Memory B cell (primary cell): ENCODE measurements around the gene SKIDA1.

Experiments used
- ATAC-seq: fragments of 150-1000 bp; cut with Tn5 transposase; 2 replicates; pipeline ENCODE4 v1.10.0; 2021; ENCODE audit warnings: low read depth, mild to moderate bottlenecking, moderate library complexity
- DNase-seq, 2 donors: peaks; one replicate each; pipeline ENCODE4 v3.0.0; 2022; ENCODE audit warnings: low spot score in 2 of 2
- H3K27ac Mint-ChIP-seq: one replicate; pipeline ENCODE4 v1.8.0; 2022; ENCODE audit warnings: mild to moderate bottlenecking, moderate library complexity, mixed read lengths
- H3K27me3 Mint-ChIP-seq: one replicate; pipeline ENCODE4 v1.8.0; 2022; ENCODE audit warnings: mixed read lengths
- H3K36me3 Mint-ChIP-seq: one replicate; pipeline ENCODE4 v1.8.0; 2022; ENCODE audit warnings: mild to moderate bottlenecking, mixed read lengths
- H3K4me1 Mint-ChIP-seq: one replicate; pipeline ENCODE4 v1.8.0; 2022; ENCODE audit warnings: mixed read lengths
- H3K4me3 Mint-ChIP-seq: one replicate; pipeline ENCODE4 v1.8.0; 2022; ENCODE audit warnings: mild to moderate bottlenecking, moderate library complexity, mixed read lengths
- H3K9me3 Mint-ChIP-seq: one replicate; pipeline ENCODE4 v1.8.0; 2022; ENCODE audit warnings: mixed read lengths

Gene SKIDA1

DNA sequence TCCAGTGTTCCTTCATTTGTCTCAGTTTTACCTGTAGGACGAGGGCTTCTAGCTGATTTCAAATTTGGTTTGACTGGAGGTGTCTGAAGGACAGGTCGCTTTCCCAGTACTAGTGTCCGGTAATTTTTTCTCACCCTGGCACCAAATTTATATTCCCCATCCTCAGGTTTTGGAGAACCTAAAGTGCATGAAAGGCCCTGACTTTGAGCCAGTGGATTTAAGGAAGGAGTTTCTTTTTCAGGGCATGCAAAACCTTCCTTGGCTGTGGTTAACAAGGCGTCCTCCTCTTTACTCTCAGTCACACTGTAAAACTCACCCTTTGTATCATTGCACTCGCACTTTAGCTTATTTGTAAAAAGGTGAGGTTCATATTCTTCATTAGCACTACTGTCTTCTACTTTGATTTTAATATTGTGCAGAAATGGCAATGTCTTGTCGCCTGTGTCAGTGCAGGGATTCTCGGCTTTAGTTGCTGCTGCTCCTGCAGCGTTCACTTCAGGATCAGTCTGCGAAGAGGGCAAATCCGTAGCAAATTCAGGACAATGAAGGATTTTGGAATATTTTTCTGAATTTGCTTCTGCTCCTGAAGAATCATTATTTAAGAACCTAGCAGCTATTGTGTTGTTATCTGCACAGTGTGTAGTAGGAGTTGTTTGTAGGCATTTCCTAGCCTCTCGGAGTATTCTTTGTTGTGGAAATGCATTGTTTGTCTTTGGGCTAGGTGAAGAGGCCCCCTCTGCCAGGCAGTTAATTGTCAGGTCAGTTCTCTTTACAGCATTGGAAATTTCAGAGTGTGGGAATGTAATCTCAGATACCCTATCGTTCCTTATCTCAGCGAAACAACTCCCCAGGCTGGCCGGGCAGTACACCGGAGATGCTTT lies 9.9 kb downstream of the SKIDA1 start:
- no peaks in the 10 kb centered on the region for H3K9me3 Mint-ChIP-seq
- no peaks in the 10 kb centered on the region for H3K36me3 Mint-ChIP-seq
- no peak overlapping the region for H3K27ac Mint-ChIP-seq
- ATAC-seq: no peak
- DNase-seq: no peak
- peak overlapping the region; percentile 66 for H3K4me3 Mint-ChIP-seq
- peaks cover 18% of the 10 kb centered on the region for H3K4me1 Mint-ChIP-seq
- H3K27me3 Mint-ChIP-seq: peaks cover 20% of the 10 kb centered on the region

DNA sequence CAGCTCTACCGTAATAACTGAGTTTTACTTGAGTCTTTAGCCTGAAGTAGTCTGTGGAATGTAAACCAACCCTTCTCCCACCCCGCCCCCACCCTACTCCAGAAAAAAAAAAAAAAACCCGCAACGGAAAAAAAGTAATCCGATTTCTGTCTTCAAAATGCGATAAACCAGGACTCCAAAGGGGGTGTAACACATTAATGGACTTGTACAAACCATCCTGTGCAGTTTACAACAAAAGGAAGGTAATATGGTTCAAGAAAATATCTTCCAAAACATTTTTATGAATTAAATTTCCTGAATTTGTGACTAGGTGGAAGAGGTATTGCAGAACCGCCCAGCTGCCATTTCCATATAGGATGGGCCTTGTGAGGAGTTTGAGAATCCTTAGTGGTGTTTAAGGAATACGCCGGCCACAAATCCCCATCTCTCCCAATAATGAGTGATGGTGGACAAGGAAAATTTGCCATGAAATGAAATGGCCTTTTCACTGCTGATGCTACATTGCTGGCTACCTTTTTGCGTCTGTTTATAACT lies 10.6 kb downstream of the SKIDA1 start:
- ATAC-seq (no peak), DNase-seq (no peak)
- no peak overlapping the region for H3K4me3 Mint-ChIP-seq
- no peaks in the 10 kb centered on the region for H3K9me3 Mint-ChIP-seq
- no peaks in the 10 kb centered on the region for H3K36me3 Mint-ChIP-seq
- peaks cover 16% of the 10 kb centered on the region for H3K27me3 Mint-ChIP-seq
- H3K4me1 Mint-ChIP-seq: peaks cover 15% of the 10 kb centered on the region
- H3K27ac Mint-ChIP-seq: no peak overlapping the region

DNA sequence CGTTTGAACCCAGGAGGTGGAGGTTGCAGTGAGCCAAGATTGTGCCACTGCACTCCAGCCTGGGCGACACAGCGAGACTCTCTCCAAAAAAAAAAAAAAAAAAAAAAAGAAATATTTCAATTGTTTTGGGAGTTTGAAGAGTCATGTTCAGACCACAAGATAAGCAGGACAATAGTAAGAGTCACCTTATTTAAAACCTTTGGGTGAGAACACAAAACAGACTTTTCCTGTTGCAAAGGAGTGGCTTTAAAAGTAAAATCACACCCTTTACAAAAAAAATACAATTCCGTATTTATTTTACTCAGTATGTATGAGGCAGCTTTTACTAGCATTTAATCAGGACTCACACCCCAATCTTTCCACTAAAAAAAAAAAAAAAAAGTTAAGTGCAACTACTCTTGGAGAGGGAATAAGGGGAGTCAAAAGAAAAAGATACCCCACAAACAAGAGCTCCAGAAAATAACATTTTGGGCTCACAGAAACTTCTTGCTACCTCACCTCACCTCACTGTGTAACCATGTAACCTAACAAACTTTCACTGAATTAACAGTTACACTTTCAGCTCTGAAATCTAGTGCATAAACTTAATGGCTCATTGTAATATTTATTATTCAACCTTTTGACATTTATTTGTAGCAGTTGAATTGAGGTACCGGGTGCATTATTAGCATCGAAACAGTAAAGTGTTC lies 11.2 kb downstream of the SKIDA1 start:
- Mint-ChIP-seq H3K4me3 (no peak overlapping the region), H3K27me3 (peaks cover 16% of the 10 kb centered on the region), H3K36me3 (no peaks in the 10 kb centered on the region), H3K4me1 (peaks cover 15% of the 10 kb centered on the region), H3K9me3 (no peaks in the 10 kb centered on the region), H3K27ac (no peak overlapping the region)
- no peak for ATAC-seq
- DNase-seq: no peak

DNA sequence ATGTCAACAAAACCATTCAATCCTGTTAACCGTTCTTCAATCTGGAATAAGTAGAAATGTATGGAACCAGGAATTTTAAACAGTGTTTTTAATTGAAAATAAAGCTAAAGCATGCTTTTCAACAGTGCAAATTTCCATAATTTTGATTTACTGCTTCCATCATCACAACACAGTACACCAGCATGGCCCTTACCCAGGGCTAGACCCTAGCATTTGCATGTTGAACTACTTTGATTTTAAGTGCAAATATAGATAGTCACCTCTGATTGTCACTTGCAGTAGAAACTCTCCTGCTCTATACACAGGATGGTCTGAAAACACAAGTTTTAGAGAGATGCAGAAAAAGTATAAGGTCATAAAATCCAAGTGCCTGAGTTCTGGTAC lies 12.1 kb downstream of the SKIDA1 start:
- Mint-ChIP-seq H3K4me3 (no peak overlapping the region), H3K27ac (no peak overlapping the region), H3K27me3 (peaks cover 15% of the 10 kb centered on the region), H3K9me3 (no peaks in the 10 kb centered on the region), H3K4me1 (peaks cover 15% of the 10 kb centered on the region), H3K36me3 (no peaks in the 10 kb centered on the region)
- ATAC-seq: no peak
- DNase-seq: no peak

DNA sequence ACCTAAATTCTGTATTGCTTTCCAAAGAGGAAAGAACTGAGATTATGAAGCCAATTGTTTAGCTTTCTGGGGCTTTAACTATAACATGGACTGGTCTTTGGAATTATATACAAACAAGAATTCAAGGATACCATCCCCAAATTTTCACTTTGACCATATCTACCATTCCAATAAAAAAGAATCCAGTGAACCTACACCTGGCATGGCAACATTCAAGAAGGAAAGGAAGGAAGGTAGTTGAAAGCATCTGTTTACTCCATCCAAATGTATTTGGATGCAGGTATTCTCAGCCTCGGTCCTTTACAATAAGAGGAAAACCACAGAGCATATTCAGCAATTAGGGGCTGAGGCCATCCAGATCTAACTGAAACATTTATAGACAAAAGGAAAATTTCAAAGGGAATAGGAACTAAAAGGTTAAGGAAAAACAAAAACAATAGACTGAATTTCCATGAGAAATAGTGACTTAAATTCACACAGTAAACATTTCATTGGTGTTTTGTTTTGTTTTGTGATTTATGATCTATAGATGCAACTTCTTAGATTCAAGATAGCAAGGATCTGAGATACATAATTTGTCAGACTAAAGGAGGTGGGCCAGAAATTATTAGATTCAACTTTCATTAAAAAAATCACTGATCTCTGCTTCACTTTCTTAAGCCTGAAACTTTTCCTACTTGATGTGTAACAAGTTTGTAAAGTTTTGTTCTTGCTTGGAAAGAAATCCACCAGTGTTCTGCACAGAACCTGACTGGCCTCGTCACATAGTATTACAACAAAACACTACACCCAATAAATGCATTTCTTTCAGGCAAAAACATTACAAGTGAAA lies 12.7 kb downstream of the SKIDA1 start:
- peaks cover 13% of the 10 kb centered on the region for H3K27me3 Mint-ChIP-seq
- H3K36me3 Mint-ChIP-seq: no peaks in the 10 kb centered on the region
- H3K9me3 Mint-ChIP-seq: no peaks in the 10 kb centered on the region
- DNase-seq (no peak), ATAC-seq (no peak)
- H3K27ac Mint-ChIP-seq: no peak overlapping the region
- peaks cover 9% of the 10 kb centered on the region for H3K4me1 Mint-ChIP-seq
- H3K4me3 Mint-ChIP-seq: no peak overlapping the region

DNA sequence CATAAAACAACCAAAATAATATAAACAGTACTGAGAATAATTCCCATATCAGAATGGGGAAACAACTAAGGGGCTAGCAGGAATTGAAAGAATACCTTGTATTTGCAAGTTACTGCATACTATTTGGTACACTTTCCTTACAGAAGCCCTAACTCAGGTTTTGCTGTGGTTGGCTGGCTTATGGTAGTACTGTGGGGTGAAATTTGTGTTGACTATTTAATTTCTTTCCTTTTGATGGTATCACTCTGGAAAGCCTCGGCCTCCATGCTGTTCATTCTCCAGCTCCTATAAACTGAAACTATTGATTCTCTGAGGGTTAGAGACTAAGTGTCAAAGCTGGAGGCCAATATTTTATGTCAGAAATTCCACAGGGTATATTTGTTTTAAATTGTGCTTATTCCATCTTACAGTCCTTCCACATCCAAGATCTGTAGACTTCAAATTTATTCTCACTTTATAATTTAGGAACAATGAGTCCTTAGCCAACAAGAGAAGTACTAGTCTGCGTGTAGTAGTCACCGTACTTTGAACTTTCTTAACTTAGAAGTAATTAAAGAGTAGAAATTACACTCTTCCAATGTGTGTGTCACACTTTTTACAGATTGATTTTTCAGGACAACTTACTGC lies 13.4 kb downstream of the SKIDA1 start:
- Mint-ChIP-seq H3K27me3 (peaks cover 13% of the 10 kb centered on the region), H3K27ac (no peak overlapping the region), H3K9me3 (no peaks in the 10 kb centered on the region), H3K4me3 (no peak overlapping the region), H3K4me1 (peaks cover 4% of the 10 kb centered on the region), H3K36me3 (no peaks in the 10 kb centered on the region)
- ATAC-seq (no peak), DNase-seq (no peak)

DNA sequence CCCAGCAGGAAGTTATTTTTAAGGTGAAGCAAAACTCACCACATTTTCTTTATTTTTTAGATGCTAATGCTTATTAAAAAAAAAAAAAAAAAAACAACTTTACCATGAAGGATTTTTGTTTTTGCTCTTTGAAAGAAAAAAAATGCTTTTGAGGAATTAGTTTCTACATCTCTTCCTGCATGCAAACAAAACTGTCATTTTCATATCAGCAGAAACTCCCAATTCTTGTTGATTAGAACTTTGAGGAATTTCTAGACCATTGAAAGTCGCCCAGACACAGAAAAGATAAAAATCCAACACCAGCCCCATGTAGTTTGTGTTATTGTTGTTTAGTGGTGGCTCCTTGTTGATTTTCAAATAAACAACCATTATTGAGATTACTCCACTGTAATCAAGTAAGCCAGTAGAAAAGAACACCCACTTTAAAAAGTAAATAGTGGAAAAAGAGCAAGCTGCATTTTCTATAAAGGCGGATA lies 14.3 kb downstream of the SKIDA1 start:
- ATAC-seq: no peak
- no peak overlapping the region for H3K27ac Mint-ChIP-seq
- no peak for DNase-seq
- H3K4me3 Mint-ChIP-seq: no peak overlapping the region
- H3K4me1 Mint-ChIP-seq: peaks cover 2% of the 10 kb centered on the region
- no peaks in the 10 kb centered on the region for H3K9me3 Mint-ChIP-seq
- no peaks in the 10 kb centered on the region for H3K36me3 Mint-ChIP-seq
- H3K27me3 Mint-ChIP-seq: peaks cover 13% of the 10 kb centered on the region

DNA sequence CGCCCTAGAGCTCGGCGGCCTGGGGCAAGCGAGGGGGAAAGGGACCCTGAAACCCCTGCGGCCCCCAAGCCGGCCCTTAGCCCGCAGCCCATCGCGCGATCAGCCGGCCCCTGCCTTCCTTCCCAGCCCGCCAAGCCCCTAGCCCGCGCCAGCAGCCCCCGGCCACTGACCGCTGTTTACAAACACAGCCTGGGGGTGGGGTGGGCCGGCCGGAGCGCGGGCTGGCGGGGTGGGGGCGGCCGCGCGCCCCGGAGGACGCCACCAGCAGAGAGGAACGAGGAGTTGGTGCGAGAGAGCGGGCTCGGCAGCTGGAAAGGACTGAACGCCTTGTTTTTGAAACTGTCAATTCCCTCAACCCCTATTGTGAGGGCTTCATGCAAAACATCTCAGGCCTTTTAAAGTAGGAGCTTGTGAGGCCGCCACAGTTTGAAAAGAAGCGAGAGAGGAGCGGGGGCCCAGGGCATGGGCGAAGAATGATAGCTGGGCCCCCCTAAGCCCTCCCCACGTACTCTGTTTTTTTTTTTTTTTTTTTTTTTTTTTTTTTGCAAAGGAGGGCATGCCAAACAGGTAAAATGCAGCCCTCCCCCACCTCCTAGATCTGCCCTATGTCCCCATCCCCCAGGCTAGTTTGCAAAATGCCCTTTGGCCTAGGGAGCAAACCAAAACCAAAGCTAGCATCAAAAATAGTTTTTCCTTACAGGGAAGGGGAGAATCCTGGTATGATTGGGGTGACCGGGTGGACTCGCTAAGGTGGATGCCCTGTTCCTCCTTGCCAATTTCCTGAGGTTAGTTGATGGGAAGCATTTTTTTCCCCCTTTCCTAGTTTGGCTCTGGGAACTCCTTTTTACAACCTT lies 15.0 kb downstream of the SKIDA1 start:
- Mint-ChIP-seq H3K4me3 (no peak overlapping the region), H3K36me3 (no peaks in the 10 kb centered on the region), H3K4me1 (no peaks in the 10 kb centered on the region), H3K9me3 (no peaks in the 10 kb centered on the region), H3K27me3 (peaks cover 12% of the 10 kb centered on the region), H3K27ac (no peak overlapping the region)
- ATAC-seq (no peak), DNase-seq (no peak)

DNA sequence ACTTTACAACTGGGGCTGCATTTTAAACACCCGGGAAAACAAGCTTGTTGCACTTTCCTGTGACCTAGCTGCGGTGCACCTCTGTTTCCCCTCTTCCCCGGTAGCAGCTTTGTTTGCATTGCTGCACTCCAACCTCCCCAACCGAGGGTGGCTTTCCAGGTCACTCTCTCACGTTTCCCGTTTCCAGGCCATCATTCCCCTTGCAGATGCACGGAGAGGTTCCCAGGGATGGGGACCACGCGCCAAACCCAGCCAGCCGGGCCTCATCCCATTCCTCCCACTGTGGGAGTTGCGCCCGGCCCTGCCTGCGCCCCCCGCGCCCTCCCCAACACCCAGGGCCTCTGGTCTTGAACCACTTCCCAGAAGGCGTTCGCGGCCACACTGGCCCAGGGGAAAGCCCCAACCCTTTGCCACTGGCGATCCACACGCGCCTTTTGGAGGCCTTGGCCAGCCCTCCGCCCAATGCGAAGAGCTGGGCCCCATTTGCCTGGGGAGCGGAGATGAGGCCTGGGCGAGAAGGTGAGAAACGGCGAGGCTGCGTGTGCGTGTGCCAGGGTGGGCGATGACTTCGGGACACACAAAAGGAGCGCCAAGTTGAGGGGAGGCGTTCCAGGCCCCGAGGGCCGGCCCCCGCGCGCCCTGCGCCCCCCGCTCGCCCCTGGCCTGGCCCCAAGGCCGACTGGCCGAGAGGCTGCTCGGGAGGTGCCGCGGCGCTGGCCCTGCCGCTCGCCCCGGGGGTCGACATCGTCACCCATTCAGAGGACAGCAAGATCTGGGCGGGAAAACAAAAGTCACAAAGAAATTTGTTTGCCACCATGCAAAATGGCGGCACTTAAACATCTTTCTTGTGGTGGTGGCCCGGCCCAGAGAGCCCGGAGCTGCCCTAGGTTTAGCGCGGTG lies 15.9 kb downstream of the SKIDA1 start:
- no peak for DNase-seq

DNA sequence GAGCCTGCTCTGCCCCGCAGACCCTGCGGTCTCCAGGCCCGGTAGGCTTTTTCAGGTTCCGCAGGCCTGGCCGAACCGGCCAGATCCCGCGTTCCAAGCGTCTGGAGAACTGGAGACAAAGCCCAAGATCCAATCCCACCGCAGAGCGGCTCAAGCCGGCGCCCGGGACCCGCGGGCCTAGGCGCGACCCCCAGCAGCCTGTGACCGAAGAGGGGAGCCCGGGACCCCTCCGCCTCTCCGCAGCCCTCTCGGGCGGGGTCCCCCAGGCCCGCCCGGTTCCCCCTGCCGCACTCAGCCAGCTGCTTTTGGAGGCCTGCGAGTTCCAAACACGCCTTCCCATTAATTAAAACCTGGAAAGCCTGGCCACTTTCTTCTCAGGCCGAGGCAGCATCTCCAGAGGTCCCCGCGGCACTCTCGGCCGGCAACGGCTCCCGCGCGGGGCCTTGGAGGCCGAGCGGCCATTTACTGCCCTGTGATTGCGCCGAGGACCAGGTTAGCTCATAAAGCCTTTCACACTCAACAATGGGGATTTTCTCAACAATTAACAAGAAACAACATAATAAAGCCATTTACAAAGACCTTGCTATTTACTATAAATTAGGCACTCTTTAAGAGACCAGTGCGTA lies 16.7 kb downstream of the SKIDA1 start:
- ATAC-seq (no peak), DNase-seq (no peak)
- H3K9me3 Mint-ChIP-seq: no peaks in the 10 kb centered on the region
- no peaks in the 10 kb centered on the region for H3K4me1 Mint-ChIP-seq
- H3K27me3 Mint-ChIP-seq: peaks cover 8% of the 10 kb centered on the region
- no peak overlapping the region for H3K27ac Mint-ChIP-seq
- no peaks in the 10 kb centered on the region for H3K36me3 Mint-ChIP-seq
- no peak overlapping the region for H3K4me3 Mint-ChIP-seq

More for the DNA sequence above, 15.9 kb downstream of the SKIDA1 start:
- Mint-ChIP-seq H3K27ac (no peak overlapping the region), H3K9me3 (no peaks in the 10 kb centered on the region), H3K4me1 (no peaks in the 10 kb centered on the region), H3K4me3 (no peak overlapping the region), H3K36me3 (no peaks in the 10 kb centered on the region), H3K27me3 (peaks cover 8% of the 10 kb centered on the region)
- no peak for ATAC-seq

DNA sequence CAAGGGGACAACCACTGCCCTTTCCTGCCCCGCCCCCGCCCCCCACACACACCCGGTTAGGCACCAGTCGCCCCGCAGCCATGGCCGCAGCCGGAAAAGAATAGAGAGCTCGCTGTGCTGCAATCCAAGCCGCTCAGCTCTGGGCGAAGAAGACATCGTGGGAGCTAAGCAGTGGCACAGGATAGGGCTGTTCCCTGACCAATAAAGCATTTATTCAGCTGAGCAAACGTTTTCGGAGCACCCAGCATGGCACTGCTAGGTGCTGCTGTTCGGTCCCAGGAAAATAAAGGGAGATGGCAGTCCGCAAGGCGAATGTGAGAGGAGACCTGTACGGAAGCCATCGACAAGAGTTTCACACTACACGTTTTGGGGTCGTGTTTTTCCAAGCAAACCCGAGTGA lies 18.3 kb downstream of the SKIDA1 start:
- Mint-ChIP-seq H3K4me1 (no peaks in the 10 kb centered on the region), H3K27ac (no peak overlapping the region), H3K36me3 (no peaks in the 10 kb centered on the region), H3K9me3 (no peaks in the 10 kb centered on the region), H3K4me3 (no peak overlapping the region), H3K27me3 (peaks cover 6% of the 10 kb centered on the region)
- ATAC-seq (no peak), DNase-seq (no peak)

DNA sequence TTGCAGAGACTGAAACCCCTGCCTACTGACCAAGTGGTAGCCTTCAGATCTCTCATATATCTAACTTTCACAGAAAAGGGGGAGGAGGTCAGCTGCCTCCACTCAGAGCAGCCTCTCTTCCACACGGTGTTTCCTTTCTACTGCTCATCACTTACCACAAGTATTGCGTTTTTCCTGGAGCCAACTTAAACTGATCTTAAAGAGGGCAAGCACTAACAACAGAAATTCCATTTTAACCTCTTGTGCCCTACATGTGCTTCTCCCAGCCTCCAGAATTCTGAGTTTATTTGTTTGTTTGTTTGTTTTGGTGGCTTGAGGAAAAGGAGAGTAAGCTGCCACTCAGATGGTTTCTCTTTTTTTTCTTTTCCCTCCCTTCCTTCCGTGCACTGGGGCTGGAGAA lies 19.1 kb downstream of the SKIDA1 start:
- DNase-seq (no peak), ATAC-seq (no peak)
- Mint-ChIP-seq H3K4me1 (no peaks in the 10 kb centered on the region), H3K9me3 (no peaks in the 10 kb centered on the region), H3K36me3 (no peaks in the 10 kb centered on the region), H3K27me3 (peaks cover 6% of the 10 kb centered on the region), H3K27ac (no peak overlapping the region), H3K4me3 (no peak overlapping the region)
